SK-N-SH (cell line): ENCODE measurements around the gene ZDHHC24. TPM values are rescaled to one million over a fixed set of nuclear protein-coding genes. Genes with fewer than 3 reads are reported as not detected.

ENCODE experiments used
- CTCF ChIA-PET: fragments of 300-600, 350-600 bp; formaldehyde crosslinking; extraction: SDS; loops from one replicate; lab custom pipeline; 2021; lab: Yijun Ruan, JAX
- POLR2A ChIA-PET: fragments of 350-600 bp; sonication (Branson Sonifier 250); formaldehyde crosslinking; extraction: SDS; loops from one replicate; lab custom pipeline; 2020; ENCODE audit warnings: antibody characterized with exemption, inconsistent platforms; lab: Yijun Ruan, JAX
- DNase-seq: peaks from one replicate; pipeline ENCODE4 v3.0.0; 2012
- H2AFZ ChIP-seq: fragments of 200-600 bp; sonication (generic); 2 replicates; pipeline ENCODE4 v1.8.1; 2016; ENCODE audit warnings: antibody characterized with exemption, mild to moderate bottlenecking, low read depth
- H3F3A ChIP-seq: fragments of 200-600 bp; sonication (generic); replicated peaks from 2 replicates; pipeline ENCODE3; 2016; ENCODE audit warnings: antibody characterized with exemption, mild to moderate bottlenecking; ENCODE audit not compliant: insufficient read depth
- H3K27ac ChIP-seq, 2 experiments: fragments of 200-500 bp in 1 of 2; fragments of 200-600 bp in 1 of 2; sonication (Bioruptor generic) in 1 of 2; sonication (generic), shearing (Covaris generic) in 1 of 2; 2 replicates each; pipeline versions ENCODE4 v1.5.1 to v1.6.1; 2014 to 2016; ENCODE audit warnings: low read depth in 2 of 2, inconsistent platforms in 1 of 2, low read length in 1 of 2, mild to moderate bottlenecking in 1 of 2, mixed read lengths in 1 of 2
- H3K27me3 ChIP-seq: fragments of 200-600 bp; sonication (generic), shearing (Covaris generic); 2 replicates; pipeline ENCODE4 v1.6.1; 2016; ENCODE audit warnings: mixed run types; ENCODE audit not compliant: insufficient read depth
- H3K36me3 ChIP-seq, 2 experiments: fragments of 200-500 bp in 1 of 2; fragments of 200-600 bp in 1 of 2; sonication (Bioruptor generic) in 1 of 2; sonication (generic) in 1 of 2; replicated peaks in 1 of 2; 2 replicates each; pipeline versions ENCODE3 to v1.5.1; 2014 to 2016; ENCODE audit warnings: low read length in 1 of 2, mild to moderate bottlenecking in 1 of 2; ENCODE audit not compliant: insufficient read depth in 2 of 2, control insufficient read depth in 1 of 2
- H3K4me1 ChIP-seq, 2 experiments: fragments of 200-500 bp in 1 of 2; fragments of 200-600 bp in 1 of 2; sonication (Bioruptor generic) in 1 of 2; sonication (generic), shearing (Covaris generic) in 1 of 2; 2 replicates each; pipeline versions ENCODE4 v1.5.1 to v1.6.1; 2014 to 2016; ENCODE audit warnings: low read depth in 1 of 2, low read length in 1 of 2, mixed run types in 1 of 2; ENCODE audit not compliant: insufficient read depth in 2 of 2, control insufficient read depth in 1 of 2
- H3K4me2 ChIP-seq: fragments of 200-600 bp; sonication (generic), shearing (Covaris generic); 2 replicates; pipeline ENCODE4 v1.6.1; 2017; ENCODE audit warnings: mixed run types
- H3K4me3 ChIP-seq, 2 experiments: fragments of 200-500 bp in 1 of 2; fragments of 200-600 bp in 1 of 2; sonication (Bioruptor generic) in 1 of 2; sonication (generic), shearing (Covaris generic) in 1 of 2; 2 replicates each; pipeline versions ENCODE4 v1.5.1 to v1.8.1; 2014 to 2016; ENCODE audit warnings: low read depth in 2 of 2, inconsistent platforms in 1 of 2, low read length in 1 of 2, mild to moderate bottlenecking in 1 of 2, mixed read lengths in 1 of 2, moderate library complexity in 1 of 2
- H3K79me2 ChIP-seq: fragments of 200-600 bp; sonication (generic); 2 replicates; pipeline ENCODE4 v1.8.1; 2017; ENCODE audit warnings: mild to moderate bottlenecking; ENCODE audit not compliant: insufficient read depth
- H3K9ac ChIP-seq: fragments of 200-600 bp; sonication (generic); 2 replicates; pipeline ENCODE4 v1.6.1; 2017; ENCODE audit warnings: mixed run types
- H3K9me2 ChIP-seq: fragments of 200-600 bp; sonication (generic); 2 replicates; pipeline ENCODE4 v1.6.1; 2017; ENCODE audit warnings: mixed run types
- H3K9me3 ChIP-seq: fragments of 200-600 bp; sonication (generic); 2 replicates; pipeline ENCODE4 v1.6.1; 2017; ENCODE audit warnings: mixed run types, mild to moderate bottlenecking, moderate library complexity
- H4K20me1 ChIP-seq: fragments of 200-600 bp; sonication (generic); 2 replicates; pipeline ENCODE4 v1.6.1; 2017; ENCODE audit warnings: mild to moderate bottlenecking, mixed run types; ENCODE audit not compliant: insufficient read depth
- EZH2phosphoT487 ChIP-seq: fragments of 200-600 bp; sonication (generic); IDR thresholded peaks from 2 replicates; pipeline ENCODE4 v1.6.1; 2017; ENCODE audit warnings: low read depth, mixed run types, mild to moderate bottlenecking, antibody characterized with exemption, moderate library complexity, borderline replicate concordance
- FOXJ3 ChIP-seq: sonication (generic); formaldehyde crosslinking; IDR thresholded peaks from 2 replicates; pipeline ENCODE4 v1.5.1; 2020; ENCODE audit warnings: mild to moderate bottlenecking, missing genetic modification reagents
- GABPA ChIP-seq: IDR thresholded peaks from 2 replicates; pipeline ENCODE4 v1.4.0; 2012; ENCODE audit warnings: low read depth, mild to moderate bottlenecking
- JUND ChIP-seq: IDR thresholded peaks from 2 replicates; pipeline ENCODE4 v1.4.0; 2012
- MXI1 ChIP-seq: IDR thresholded peaks from 2 replicates; pipeline ENCODE4 v1.6.1; 2012; ENCODE audit warnings: mild to moderate bottlenecking, low read depth, low read length, improper control_type of control experiment
- NRF1 ChIP-seq: IDR thresholded peaks from 2 replicates; pipeline ENCODE4 v1.6.1; 2012; ENCODE audit warnings: low read depth, mild to moderate bottlenecking, low read length
- RAD21 ChIP-seq: IDR thresholded peaks from 2 replicates; pipeline ENCODE4 v1.6.1; 2012; ENCODE audit warnings: mild to moderate bottlenecking, low read length
- YY1 ChIP-seq: IDR thresholded peaks from 2 replicates; pipeline ENCODE4 v1.4.0; 2012; ENCODE audit warnings: low read depth, mild to moderate bottlenecking
- WGBS: methylation state at CpG from one replicate; pipeline ENCODE4 v1.1.6; 2017; ENCODE audit warnings: low lambda C conversion rate; 5-methylcytosine and 5-hydroxymethylcytosine counted together
- polyA plus RNA-seq, 3 experiments: library from polyadenylated mRNA; depleted of rRNA; stranded (reverse); fragments of >200 nt; gene quantifications; 2 replicates each; pipeline ENCODE4 v1.2.3, GENCODE V29; 2012
- TF ChIP-seq, protein P1 (sequence below): fragments of 150-350 bp; IDR thresholded peaks from 2 replicates; pipeline ENCODE4 v1.6.1; 2016; ENCODE audit warnings: mild to moderate bottlenecking, low read depth, low read length
- TF ChIP-seq, protein P2 (sequence below): fragments of 200-600 bp; sonication (generic); IDR thresholded peaks from 2 replicates; pipeline ENCODE4 v1.6.1; 2017; ENCODE audit warnings: antibody characterized with exemption, mild to moderate bottlenecking, moderate library complexity
- TF ChIP-seq, protein P3 (sequence below): IDR thresholded peaks from 2 replicates; pipeline ENCODE4 v1.6.1; 2012; ENCODE audit warnings: mild to moderate bottlenecking, low read depth, low read length, moderate library complexity
- TF ChIP-seq, protein P4 (sequence below): IDR thresholded peaks from 2 replicates; pipeline ENCODE4 v1.4.0; 2012; ENCODE audit warnings: low read depth, borderline replicate concordance
- TF ChIP-seq, protein P5 (sequence below): IDR thresholded peaks from 2 replicates; pipeline ENCODE4 v1.4.0; 2012; ENCODE audit warnings: low read depth

The ZDHHC24 gene
- polyA plus RNA-seq, 1 of the 3 experiments (the other 2 are of a cell fraction) = 13.1 TPM

DNA sequence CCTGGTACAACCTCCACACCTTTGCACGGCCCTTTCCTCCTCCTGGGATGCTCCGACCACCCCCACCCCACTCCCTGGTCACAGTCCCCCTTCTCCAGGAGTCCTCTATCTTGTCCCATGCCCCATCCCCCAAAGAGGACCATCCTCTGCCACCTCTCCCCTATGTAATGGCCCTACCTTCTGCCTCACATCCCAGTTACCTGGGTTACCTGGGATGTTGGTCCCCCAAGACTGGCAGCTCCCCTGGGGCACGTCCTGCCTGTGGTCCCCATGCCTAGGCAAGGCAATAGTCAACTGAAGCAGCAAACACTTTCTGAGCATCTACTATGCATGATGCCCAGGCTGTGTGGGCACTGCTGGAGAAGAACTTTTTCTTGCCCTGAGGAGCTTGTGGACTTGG is 9.6 kb upstream of the ZDHHC24 start (continued):
- TF ChIP-seq YY1 (no peak), FOXJ3 (no peak), JUND (no peak), EZH2phosphoT487 (no peak), NRF1 (no peak)
- TF ChIP-seq, protein P1, sequence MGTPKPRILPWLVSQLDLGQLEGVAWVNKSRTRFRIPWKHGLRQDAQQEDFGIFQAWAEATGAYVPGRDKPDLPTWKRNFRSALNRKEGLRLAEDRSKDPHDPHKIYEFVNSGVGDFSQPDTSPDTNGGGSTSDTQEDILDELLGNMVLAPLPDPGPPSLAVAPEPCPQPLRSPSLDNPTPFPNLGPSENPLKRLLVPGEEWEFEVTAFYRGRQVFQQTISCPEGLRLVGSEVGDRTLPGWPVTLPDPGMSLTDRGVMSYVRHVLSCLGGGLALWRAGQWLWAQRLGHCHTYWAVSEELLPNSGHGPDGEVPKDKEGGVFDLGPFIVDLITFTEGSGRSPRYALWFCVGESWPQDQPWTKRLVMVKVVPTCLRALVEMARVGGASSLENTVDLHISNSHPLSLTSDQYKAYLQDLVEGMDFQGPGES = no peak
- TF ChIP-seq, all 33 proteins: peak for 0

DNA sequence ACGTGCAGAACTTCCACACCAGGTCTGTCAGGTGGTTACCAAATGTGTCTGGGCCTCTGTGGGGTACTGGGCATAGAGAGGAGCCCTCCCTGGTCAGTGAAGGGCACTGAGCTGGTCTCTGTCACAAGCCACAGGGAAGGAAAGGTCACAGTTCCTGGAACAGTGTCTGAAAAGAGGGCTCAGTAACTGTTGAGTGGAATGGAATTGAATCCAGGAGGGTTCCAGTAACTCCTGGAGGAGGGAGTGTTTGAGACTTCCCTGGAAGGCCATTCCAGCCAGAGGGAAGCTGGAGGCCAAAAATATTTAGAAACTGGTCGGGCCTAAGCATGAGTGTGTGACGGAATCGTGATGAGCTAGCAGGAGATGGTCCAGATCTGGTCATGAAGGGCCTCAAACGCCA is 8.8 kb upstream of the ZDHHC24 start:
- H3K9me3 ChIP-seq = no peaks in the 10 kb centered on the region
- no peaks in the 10 kb centered on the region for H3K9me2 ChIP-seq
- ChIA-PET POLR2A (no interaction called here), CTCF (interaction anchor here (1.9 kb wide), 1 partner anchor 9 kb away, joined by 5 read pairs; the partner anchor contains the start of gene ZDHHC24)
- H3K4me3 ChIP-seq = no peak overlapping the region
- TF ChIP-seq, protein P2, sequence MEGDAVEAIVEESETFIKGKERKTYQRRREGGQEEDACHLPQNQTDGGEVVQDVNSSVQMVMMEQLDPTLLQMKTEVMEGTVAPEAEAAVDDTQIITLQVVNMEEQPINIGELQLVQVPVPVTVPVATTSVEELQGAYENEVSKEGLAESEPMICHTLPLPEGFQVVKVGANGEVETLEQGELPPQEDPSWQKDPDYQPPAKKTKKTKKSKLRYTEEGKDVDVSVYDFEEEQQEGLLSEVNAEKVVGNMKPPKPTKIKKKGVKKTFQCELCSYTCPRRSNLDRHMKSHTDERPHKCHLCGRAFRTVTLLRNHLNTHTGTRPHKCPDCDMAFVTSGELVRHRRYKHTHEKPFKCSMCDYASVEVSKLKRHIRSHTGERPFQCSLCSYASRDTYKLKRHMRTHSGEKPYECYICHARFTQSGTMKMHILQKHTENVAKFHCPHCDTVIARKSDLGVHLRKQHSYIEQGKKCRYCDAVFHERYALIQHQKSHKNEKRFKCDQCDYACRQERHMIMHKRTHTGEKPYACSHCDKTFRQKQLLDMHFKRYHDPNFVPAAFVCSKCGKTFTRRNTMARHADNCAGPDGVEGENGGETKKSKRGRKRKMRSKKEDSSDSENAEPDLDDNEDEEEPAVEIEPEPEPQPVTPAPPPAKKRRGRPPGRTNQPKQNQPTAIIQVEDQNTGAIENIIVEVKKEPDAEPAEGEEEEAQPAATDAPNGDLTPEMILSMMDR = no peak
- TF ChIP-seq, protein P3, sequence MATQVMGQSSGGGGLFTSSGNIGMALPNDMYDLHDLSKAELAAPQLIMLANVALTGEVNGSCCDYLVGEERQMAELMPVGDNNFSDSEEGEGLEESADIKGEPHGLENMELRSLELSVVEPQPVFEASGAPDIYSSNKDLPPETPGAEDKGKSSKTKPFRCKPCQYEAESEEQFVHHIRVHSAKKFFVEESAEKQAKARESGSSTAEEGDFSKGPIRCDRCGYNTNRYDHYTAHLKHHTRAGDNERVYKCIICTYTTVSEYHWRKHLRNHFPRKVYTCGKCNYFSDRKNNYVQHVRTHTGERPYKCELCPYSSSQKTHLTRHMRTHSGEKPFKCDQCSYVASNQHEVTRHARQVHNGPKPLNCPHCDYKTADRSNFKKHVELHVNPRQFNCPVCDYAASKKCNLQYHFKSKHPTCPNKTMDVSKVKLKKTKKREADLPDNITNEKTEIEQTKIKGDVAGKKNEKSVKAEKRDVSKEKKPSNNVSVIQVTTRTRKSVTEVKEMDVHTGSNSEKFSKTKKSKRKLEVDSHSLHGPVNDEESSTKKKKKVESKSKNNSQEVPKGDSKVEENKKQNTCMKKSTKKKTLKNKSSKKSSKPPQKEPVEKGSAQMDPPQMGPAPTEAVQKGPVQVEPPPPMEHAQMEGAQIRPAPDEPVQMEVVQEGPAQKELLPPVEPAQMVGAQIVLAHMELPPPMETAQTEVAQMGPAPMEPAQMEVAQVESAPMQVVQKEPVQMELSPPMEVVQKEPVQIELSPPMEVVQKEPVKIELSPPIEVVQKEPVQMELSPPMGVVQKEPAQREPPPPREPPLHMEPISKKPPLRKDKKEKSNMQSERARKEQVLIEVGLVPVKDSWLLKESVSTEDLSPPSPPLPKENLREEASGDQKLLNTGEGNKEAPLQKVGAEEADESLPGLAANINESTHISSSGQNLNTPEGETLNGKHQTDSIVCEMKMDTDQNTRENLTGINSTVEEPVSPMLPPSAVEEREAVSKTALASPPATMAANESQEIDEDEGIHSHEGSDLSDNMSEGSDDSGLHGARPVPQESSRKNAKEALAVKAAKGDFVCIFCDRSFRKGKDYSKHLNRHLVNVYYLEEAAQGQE = no peak
- no peak for TF ChIP-seq EZH2phosphoT487
- TF ChIP-seq, protein P4, sequence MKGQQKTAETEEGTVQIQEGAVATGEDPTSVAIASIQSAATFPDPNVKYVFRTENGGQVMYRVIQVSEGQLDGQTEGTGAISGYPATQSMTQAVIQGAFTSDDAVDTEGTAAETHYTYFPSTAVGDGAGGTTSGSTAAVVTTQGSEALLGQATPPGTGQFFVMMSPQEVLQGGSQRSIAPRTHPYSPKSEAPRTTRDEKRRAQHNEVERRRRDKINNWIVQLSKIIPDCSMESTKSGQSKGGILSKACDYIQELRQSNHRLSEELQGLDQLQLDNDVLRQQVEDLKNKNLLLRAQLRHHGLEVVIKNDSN = no peak
- TF ChIP-seq FOXJ3 = no peak
- TF ChIP-seq RAD21 = no peak
- TF ChIP-seq GABPA = no peak
- TF ChIP-seq, protein P5, sequence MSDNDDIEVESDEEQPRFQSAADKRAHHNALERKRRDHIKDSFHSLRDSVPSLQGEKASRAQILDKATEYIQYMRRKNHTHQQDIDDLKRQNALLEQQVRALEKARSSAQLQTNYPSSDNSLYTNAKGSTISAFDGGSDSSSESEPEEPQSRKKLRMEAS = no peak
- TF ChIP-seq MXI1 = no peak
- no peak for DNase-seq
- no peak overlapping the region for H2AFZ ChIP-seq
- no peak overlapping the region for H3K27ac ChIP-seq
- no peaks in the 10 kb centered on the region for H3K27me3 ChIP-seq
- no peaks in the 10 kb centered on the region; a peak in 1 of 4 replicates for H3K4me1 ChIP-seq
- no peaks in the 10 kb centered on the region for H4K20me1 ChIP-seq
- no peaks in the 10 kb centered on the region for H3F3A ChIP-seq
- no peak overlapping the region for H3K4me2 ChIP-seq
- H3K79me2 ChIP-seq = no peaks in the 10 kb centered on the region
- 66% methylated on average over 4 of the region's 5 CpGs for WGBS
- H3K9ac ChIP-seq = no peak overlapping the region
- H3K36me3 ChIP-seq = no peaks in the 10 kb centered on the region
